Measurements from ENCODE around the gene ASB5. TPM values are rescaled to one million over a fixed set of nuclear protein-coding genes. Genes with fewer than 3 reads are reported as not detected.

The ASB5 gene
- total RNA-seq, 1 experiment from 2014 or later, result not detected

GRCh38 chr4:176238157-176238610 lies 30.8 kb downstream of the ASB5 start:
- no TSS peak for BruUV-seq (replicated peaks)
- Mint-ChIP-seq H3K4me3 (ENCODE audit: low read depth, unreplicated experiment) (no peak overlapping the region), H3K27me3 (ENCODE audit: unreplicated experiment) (no peaks in the 10 kb centered on the region), H3K27ac (ENCODE audit: unreplicated experiment) (no peak overlapping the region), H3K36me3 (ENCODE audit: insufficient read depth, unreplicated experiment) (no peaks in the 10 kb centered on the region), H3K4me1 (ENCODE audit: low read depth, unreplicated experiment) (no peaks in the 10 kb centered on the region), H3K9me3 (ENCODE audit: low read depth, unreplicated experiment) (no peaks in the 10 kb centered on the region)
- CTCF ChIA-PET, result no interaction called here
- intact Hi-C loops (cut with micrococcal nuclease; ENCODE audit: unreplicated experiment), result no loop called here
- DNase-seq, result no peak
- TF ChIP-seq CTCF (IDR thresholded peaks at IDR 0.05; ENCODE audit: unreplicated experiment), result no peak

GRCh38 chr4:176236946-176237345 lies 32.1 kb downstream of the ASB5 start:
- no TSS peak for BruUV-seq (replicated peaks)
- CTCF ChIA-PET, result no interaction called here
- no peaks in the 10 kb centered on the region for H3K9me3 Mint-ChIP-seq (ENCODE audit: low read depth, unreplicated experiment)
- no peaks in the 10 kb centered on the region for H3K27me3 Mint-ChIP-seq (ENCODE audit: unreplicated experiment)
- no peak for TF ChIP-seq CTCF (IDR thresholded peaks at IDR 0.05; ENCODE audit: unreplicated experiment)
- H3K4me1 Mint-ChIP-seq (ENCODE audit: low read depth, unreplicated experiment), result no peaks in the 10 kb centered on the region
- DNase-seq, result no peak
- no peak overlapping the region for H3K27ac Mint-ChIP-seq (ENCODE audit: unreplicated experiment)
- H3K4me3 Mint-ChIP-seq (ENCODE audit: low read depth, unreplicated experiment), result no peak overlapping the region
- intact Hi-C loops (cut with micrococcal nuclease; ENCODE audit: unreplicated experiment), result no loop called here
- no peaks in the 10 kb centered on the region for H3K36me3 Mint-ChIP-seq (ENCODE audit: insufficient read depth, unreplicated experiment)

GRCh38 chr4:176230836-176231235 lies 38.2 kb downstream of the ASB5 start:
- Mint-ChIP-seq H3K4me1 (ENCODE audit: low read depth, unreplicated experiment) (no peaks in the 10 kb centered on the region), H3K4me3 (ENCODE audit: low read depth, unreplicated experiment) (no peak overlapping the region), H3K9me3 (ENCODE audit: low read depth, unreplicated experiment) (no peaks in the 10 kb centered on the region), H3K27ac (ENCODE audit: unreplicated experiment) (no peak overlapping the region), H3K36me3 (ENCODE audit: insufficient read depth, unreplicated experiment) (no peaks in the 10 kb centered on the region), H3K27me3 (ENCODE audit: unreplicated experiment) (no peaks in the 10 kb centered on the region)
- intact Hi-C loops (cut with micrococcal nuclease; ENCODE audit: unreplicated experiment), result no loop called here
- BruUV-seq (replicated peaks), result no TSS peak
- DNase-seq, result no peak
- TF ChIP-seq CTCF (IDR thresholded peaks at IDR 0.05; ENCODE audit: unreplicated experiment), result no peak
- CTCF ChIA-PET, result no interaction called here

GRCh38 chr4:176229645-176230044 lies 39.4 kb downstream of the ASB5 start:
- Mint-ChIP-seq H3K4me3 (ENCODE audit: low read depth, unreplicated experiment) (no peak overlapping the region), H3K36me3 (ENCODE audit: insufficient read depth, unreplicated experiment) (no peaks in the 10 kb centered on the region), H3K27me3 (ENCODE audit: unreplicated experiment) (no peaks in the 10 kb centered on the region), H3K4me1 (ENCODE audit: low read depth, unreplicated experiment) (no peaks in the 10 kb centered on the region), H3K9me3 (ENCODE audit: low read depth, unreplicated experiment) (no peaks in the 10 kb centered on the region), H3K27ac (ENCODE audit: unreplicated experiment) (no peak overlapping the region)
- BruUV-seq (replicated peaks), result no TSS peak
- intact Hi-C loops (cut with micrococcal nuclease; ENCODE audit: unreplicated experiment), result no loop called here
- CTCF ChIA-PET, result no interaction called here
- no peak for DNase-seq
- no peak for TF ChIP-seq CTCF (IDR thresholded peaks at IDR 0.05; ENCODE audit: unreplicated experiment)
